ENCODE measurements around the gene MTOR.

The MTOR gene

DNA sequence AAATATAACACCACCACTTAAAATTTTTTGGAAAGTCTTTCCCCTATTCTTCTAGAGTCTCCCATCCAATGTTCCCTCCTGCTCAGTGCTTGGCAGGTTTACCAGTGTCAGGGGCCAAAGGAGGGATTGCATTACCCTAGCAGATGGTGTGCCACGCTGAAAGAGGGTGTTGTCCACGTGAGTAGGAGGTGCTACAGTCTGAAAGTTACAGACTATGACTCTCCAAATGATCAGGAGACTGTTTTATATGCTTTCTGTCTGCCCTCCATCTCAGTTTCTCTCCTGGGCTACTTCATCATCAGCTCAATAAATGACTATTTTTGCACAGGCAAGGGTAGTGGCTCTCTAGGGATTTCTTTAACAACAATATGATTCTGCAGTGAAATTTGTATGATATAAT is 104.5 kb downstream of the MTOR start:
- H3K9me3 ChIP-seq (ENCODE audit: control insufficient read depth in 1 of 2, low read length in 2 of 2), result no peaks in the 10 kb centered on the region
- H3K27ac ChIP-seq (ENCODE audit: low read length), result no peak overlapping the region
- peaks cover 0 to 14% of the 10 kb centered on the region in 2 donors for H3K4me1 ChIP-seq (ENCODE audit: control insufficient read depth in 1 of 2, insufficient read depth in 2 of 2, low read length in 2 of 2)
- H3K27me3 ChIP-seq (ENCODE audit: low read depth, low read length), result no peaks in the 10 kb centered on the region
- H3K4me3 ChIP-seq (ENCODE audit: low read depth in 1 of 2, low read length in 2 of 2), result no peak overlapping the region
- H3K36me3 ChIP-seq (ENCODE audit: control insufficient read depth in 1 of 2, insufficient read depth in 2 of 2, low read length in 2 of 2), result peaks cover 20 to 25% of the 10 kb centered on the region in 2 donors

DNA sequence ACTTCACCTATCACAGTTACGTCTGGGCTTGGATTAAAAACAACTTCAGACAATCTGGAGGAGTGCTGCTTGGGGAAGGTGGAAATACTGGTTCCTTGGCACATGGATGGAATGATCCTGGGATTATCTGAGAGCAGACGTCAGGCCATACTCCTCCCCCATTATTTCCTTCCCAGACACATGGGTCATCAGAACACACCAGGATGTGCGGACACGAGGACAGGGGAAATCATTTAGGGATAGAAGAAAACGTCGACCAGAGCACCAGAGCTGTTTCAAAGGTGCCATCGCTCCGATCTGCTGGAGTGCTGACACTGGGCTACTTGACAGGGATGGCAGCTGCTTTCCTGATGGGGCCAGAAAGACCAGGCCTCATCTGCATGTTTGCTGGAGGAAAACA is 105.0 kb downstream of the MTOR start:
- Histone ChIP-seq H3K4me1 (ENCODE audit: control insufficient read depth in 1 of 2, insufficient read depth in 2 of 2, low read length in 2 of 2) (peaks cover 0 to 16% of the 10 kb centered on the region in 2 donors), H3K27me3 (ENCODE audit: low read depth, low read length) (no peaks in the 10 kb centered on the region), H3K4me3 (ENCODE audit: low read depth in 1 of 2, low read length in 2 of 2) (no peak overlapping the region), H3K27ac (ENCODE audit: low read length) (no peak overlapping the region), H3K9me3 (ENCODE audit: control insufficient read depth in 1 of 2, low read length in 2 of 2) (no peaks in the 10 kb centered on the region), H3K36me3 (ENCODE audit: control insufficient read depth in 1 of 2, insufficient read depth in 2 of 2, low read length in 2 of 2) (peaks cover 20 to 27% of the 10 kb centered on the region in 2 donors)

DNA sequence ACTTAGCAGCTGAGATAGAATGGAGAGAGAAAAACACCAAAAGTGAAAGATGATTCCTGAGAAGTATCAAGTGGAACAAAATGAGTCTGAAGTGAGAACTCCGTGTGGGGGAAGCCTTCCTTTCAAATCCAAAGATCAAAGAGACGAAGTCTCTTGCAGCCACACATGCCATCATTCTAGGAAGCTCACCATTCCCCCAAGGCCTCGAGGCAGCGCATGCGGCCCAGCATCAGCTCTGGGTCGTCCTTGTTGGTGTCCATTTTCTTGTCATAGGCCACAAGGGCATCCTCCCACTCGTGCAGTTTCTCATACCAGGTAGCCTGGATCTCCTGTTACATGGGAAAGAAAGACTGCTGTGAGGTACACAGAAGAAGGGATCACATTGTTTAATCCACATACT is 105.4 kb downstream of the MTOR start:
- no peaks in the 10 kb centered on the region for H3K27me3 ChIP-seq (ENCODE audit: low read depth, low read length)
- peaks cover 0 to 20% of the 10 kb centered on the region in 2 donors for H3K4me1 ChIP-seq (ENCODE audit: control insufficient read depth in 1 of 2, insufficient read depth in 2 of 2, low read length in 2 of 2)
- H3K9me3 ChIP-seq (ENCODE audit: control insufficient read depth in 1 of 2, low read length in 2 of 2), result no peaks in the 10 kb centered on the region
- no peak overlapping the region for H3K4me3 ChIP-seq (ENCODE audit: low read depth in 1 of 2, low read length in 2 of 2)
- no peak overlapping the region for H3K27ac ChIP-seq (ENCODE audit: low read length)
- peaks cover 20 to 27% of the 10 kb centered on the region in 2 donors for H3K36me3 ChIP-seq (ENCODE audit: control insufficient read depth in 1 of 2, insufficient read depth in 2 of 2, low read length in 2 of 2)

DNA sequence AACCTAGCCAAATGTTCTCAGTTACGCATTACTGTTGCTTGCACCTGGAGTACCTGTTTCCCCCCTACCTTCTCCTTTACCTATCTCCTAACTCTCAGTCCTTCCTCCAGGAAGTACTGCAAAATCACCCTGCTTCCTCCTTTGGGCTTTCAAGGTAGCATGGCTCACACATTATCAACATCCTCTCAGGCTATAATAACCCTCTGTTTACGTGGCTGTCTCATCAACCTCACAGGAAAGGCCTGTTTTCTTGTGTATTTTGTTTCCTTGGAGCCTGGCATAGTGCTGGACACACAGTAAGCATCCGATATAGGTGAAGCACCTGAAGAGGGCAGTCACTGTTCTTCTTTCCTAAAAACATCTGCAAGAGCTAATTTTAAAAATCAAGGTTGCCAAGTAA is 105.9 kb downstream of the MTOR start:
- Histone ChIP-seq H3K36me3 (ENCODE audit: control insufficient read depth in 1 of 2, insufficient read depth in 2 of 2, low read length in 2 of 2) (peaks cover 20 to 27% of the 10 kb centered on the region in 2 donors), H3K4me3 (ENCODE audit: low read depth in 1 of 2, low read length in 2 of 2) (no peak overlapping the region), H3K27ac (ENCODE audit: low read length) (no peak overlapping the region), H3K4me1 (ENCODE audit: control insufficient read depth in 1 of 2, insufficient read depth in 2 of 2, low read length in 2 of 2) (peaks cover 0 to 25% of the 10 kb centered on the region in 2 donors), H3K27me3 (ENCODE audit: low read depth, low read length) (no peaks in the 10 kb centered on the region), H3K9me3 (ENCODE audit: control insufficient read depth in 1 of 2, low read length in 2 of 2) (no peaks in the 10 kb centered on the region)

DNA sequence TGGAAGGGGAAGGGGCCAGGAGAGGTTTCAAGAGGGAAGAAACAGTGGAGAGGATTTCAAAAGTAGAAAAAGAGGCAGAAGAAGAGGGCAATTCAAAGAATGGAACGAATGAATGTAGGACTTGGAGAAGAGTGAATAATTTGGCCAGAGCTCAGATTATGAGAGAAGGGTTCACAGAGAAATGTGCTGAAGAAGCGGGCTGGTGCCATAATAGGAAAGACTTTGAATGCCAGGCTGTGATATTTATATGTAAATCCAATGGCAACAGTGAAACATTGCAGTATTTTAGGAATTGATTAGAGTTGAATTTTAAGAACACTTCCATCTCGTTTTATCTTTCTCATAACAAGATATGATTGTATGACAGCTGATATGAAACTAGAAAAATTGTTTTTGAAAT is 109.2 kb downstream of the MTOR start:
- H3K36me3 ChIP-seq (ENCODE audit: control insufficient read depth in 1 of 2, insufficient read depth in 2 of 2, low read length in 2 of 2), result peaks cover 37 to 39% of the 10 kb centered on the region in 2 donors
- peaks cover 0 to 28% of the 10 kb centered on the region in 2 donors for H3K4me1 ChIP-seq (ENCODE audit: control insufficient read depth in 1 of 2, insufficient read depth in 2 of 2, low read length in 2 of 2)
- no peaks in the 10 kb centered on the region for H3K9me3 ChIP-seq (ENCODE audit: control insufficient read depth in 1 of 2, low read length in 2 of 2)
- H3K27ac ChIP-seq (ENCODE audit: low read length), result no peak overlapping the region
- no peaks in the 10 kb centered on the region for H3K27me3 ChIP-seq (ENCODE audit: low read depth, low read length)
- H3K4me3 ChIP-seq (ENCODE audit: low read depth in 1 of 2, low read length in 2 of 2), result no peak overlapping the region

DNA sequence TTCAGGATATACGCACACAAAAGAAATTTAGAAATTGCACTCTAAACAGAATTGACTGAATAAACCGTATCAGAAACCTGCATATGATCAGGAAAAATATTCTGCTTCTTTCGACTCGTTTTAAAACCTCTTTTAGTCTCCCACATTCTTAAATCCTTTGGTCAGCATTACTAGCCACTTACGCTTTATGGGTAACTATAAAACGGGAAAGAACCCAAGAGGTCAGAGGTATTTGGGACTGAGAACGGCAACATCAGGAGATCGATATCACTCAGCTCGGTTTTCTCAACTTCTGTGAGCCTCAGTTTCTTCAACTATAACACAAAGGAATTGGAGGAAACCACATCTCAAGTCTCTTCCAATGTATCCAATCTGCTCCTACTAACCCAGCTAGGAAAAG is 109.6 kb downstream of the MTOR start:
- H3K9me3 ChIP-seq (ENCODE audit: control insufficient read depth in 1 of 2, low read length in 2 of 2), result no peaks in the 10 kb centered on the region
- H3K36me3 ChIP-seq (ENCODE audit: control insufficient read depth in 1 of 2, insufficient read depth in 2 of 2, low read length in 2 of 2), result peaks cover 41 to 43% of the 10 kb centered on the region in 2 donors
- no peak overlapping the region for H3K4me3 ChIP-seq (ENCODE audit: low read depth in 1 of 2, low read length in 2 of 2)
- no peaks in the 10 kb centered on the region for H3K27me3 ChIP-seq (ENCODE audit: low read depth, low read length)
- peaks cover 0 to 24% of the 10 kb centered on the region in 2 donors for H3K4me1 ChIP-seq (ENCODE audit: control insufficient read depth in 1 of 2, insufficient read depth in 2 of 2, low read length in 2 of 2)
- no peak overlapping the region for H3K27ac ChIP-seq (ENCODE audit: low read length)

DNA sequence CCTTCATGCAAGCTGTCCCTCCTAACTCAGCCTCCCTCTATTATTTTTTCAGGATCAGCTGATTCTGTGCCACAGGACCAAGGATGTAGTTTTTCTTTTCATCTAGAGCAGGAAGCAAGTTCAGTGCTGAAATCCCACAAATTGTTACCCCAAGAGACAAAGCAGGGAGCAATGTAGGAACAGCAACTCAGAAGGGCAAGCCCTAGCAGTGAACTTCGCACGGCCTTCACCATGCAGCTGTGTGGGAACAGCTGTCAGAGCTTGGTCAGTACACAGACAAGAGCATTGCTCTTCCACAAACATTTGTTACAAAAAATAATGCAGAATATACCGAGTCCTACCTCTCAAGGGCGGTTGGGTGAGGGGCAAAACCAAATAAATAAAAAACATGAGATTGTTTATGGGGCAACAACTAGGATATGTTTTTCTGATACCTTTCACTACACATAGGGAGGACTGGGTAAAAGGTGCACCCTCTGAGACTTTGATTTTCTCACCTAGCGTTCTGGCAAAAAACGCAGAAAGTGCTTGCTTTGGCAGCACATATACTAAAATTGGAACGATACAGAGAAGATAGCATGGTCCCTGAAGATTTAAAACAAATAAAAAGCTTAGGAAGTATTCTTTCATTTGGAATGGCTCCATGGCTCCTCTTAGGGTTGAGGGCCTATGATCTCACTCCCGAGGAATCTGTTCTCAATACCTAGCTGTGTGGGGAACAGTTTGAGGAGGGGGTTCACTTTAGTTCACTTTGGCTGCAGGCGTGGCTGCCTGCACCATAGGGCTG is 110.3 kb downstream of the MTOR start:
- Histone ChIP-seq H3K9me3 (ENCODE audit: control insufficient read depth in 1 of 2, low read length in 2 of 2) (no peaks in the 10 kb centered on the region), H3K27ac (ENCODE audit: low read length) (no peak overlapping the region), H3K36me3 (ENCODE audit: control insufficient read depth in 1 of 2, insufficient read depth in 2 of 2, low read length in 2 of 2) (peaks cover 45 to 47% of the 10 kb centered on the region in 2 donors), H3K27me3 (ENCODE audit: low read depth, low read length) (no peaks in the 10 kb centered on the region), H3K4me1 (ENCODE audit: control insufficient read depth in 1 of 2, insufficient read depth in 2 of 2, low read length in 2 of 2) (peaks cover 0 to 23% of the 10 kb centered on the region in 2 donors), H3K4me3 (ENCODE audit: low read depth in 1 of 2, low read length in 2 of 2) (no peak overlapping the region)

DNA sequence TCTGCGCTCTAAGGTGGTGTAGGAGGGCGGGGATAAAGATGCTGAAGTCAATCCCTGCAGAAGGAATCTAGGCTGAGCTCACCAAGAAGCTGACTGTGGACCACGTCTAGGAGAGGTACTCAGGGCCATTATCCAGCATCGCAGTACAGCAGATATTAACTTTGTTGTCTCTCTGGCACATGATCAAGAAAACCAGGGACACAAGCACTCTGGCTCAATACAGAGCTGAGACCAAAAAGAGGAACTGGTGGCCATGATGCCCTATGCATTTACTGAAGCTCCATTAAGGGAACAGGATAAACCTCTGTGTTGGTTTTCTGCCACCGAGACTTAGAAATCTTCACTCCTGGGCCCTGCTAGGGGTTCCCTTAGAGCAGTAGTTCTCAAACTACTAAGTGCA is 111.2 kb downstream of the MTOR start:
- Histone ChIP-seq H3K4me3 (ENCODE audit: low read depth in 1 of 2, low read length in 2 of 2) (no peak overlapping the region), H3K9me3 (ENCODE audit: control insufficient read depth in 1 of 2, low read length in 2 of 2) (no peaks in the 10 kb centered on the region), H3K36me3 (ENCODE audit: control insufficient read depth in 1 of 2, insufficient read depth in 2 of 2, low read length in 2 of 2) (peaks cover 45 to 48% of the 10 kb centered on the region in 2 donors), H3K27ac (ENCODE audit: low read length) (no peak overlapping the region), H3K27me3 (ENCODE audit: low read depth, low read length) (no peaks in the 10 kb centered on the region), H3K4me1 (ENCODE audit: control insufficient read depth in 1 of 2, insufficient read depth in 2 of 2, low read length in 2 of 2) (peaks cover 0 to 23% of the 10 kb centered on the region in 2 donors)

DNA sequence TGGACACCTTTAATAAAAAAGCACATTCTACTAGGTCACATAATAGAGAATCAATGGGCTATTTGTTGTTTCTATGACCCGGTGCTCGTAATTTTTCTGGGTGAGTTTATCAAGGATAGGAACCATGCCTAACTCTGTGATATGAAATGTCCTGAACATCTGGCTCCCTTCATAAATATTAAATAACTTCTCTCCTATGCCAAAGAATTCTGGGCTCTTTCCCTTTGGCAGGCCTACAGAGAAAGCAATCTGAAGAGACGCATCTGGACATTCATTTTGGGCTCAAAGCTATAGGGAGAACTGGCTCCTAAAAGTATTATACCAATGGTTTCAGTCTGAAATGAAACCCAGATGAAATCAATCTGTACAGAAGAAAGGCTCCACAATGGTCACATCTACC is 112.0 kb downstream of the MTOR start:
- H3K27ac ChIP-seq (ENCODE audit: low read length), result no peak overlapping the region

DNA sequence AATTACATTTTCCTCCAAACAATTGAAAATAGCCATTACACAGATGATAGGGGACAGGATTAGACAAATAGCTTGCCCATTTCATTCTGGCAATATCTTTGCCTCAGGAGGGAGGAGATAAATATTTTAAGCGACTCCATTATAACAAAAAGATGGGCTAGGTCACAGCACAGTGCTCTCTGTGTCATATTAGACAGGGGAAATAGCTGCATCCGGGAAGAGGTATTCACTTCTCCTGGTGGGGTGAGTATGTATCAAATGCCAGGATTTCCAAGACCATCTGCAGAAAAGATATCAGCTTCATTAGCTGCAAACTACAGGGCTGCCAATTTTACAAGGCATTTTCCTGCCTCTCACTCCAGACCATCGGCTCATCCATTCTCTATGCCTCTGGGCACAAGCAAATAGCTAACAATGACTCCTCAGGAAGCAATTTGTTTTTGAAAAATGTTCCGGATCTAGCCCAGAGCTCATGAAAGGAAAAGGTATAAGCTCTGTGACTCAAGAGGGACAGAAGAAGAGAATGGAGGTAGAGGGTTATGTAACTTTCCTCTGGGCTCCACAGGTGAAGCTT is 115.1 kb downstream of the MTOR start:
- Histone ChIP-seq H3K36me3 (ENCODE audit: control insufficient read depth in 1 of 2, insufficient read depth in 2 of 2, low read length in 2 of 2) (peaks cover 56 to 67% of the 10 kb centered on the region in 2 donors), H3K27ac (ENCODE audit: low read length) (no peak overlapping the region), H3K9me3 (ENCODE audit: control insufficient read depth in 1 of 2, low read length in 2 of 2) (no peaks in the 10 kb centered on the region), H3K4me1 (ENCODE audit: control insufficient read depth in 1 of 2, insufficient read depth in 2 of 2, low read length in 2 of 2) (peaks cover 0 to 26% of the 10 kb centered on the region in 2 donors), H3K27me3 (ENCODE audit: low read depth, low read length) (no peaks in the 10 kb centered on the region), H3K4me3 (ENCODE audit: low read depth in 1 of 2, low read length in 2 of 2) (no peak overlapping the region)

More for the DNA sequence above, 112.0 kb downstream of the MTOR start:
- Histone ChIP-seq H3K27me3 (ENCODE audit: low read depth, low read length) (no peaks in the 10 kb centered on the region), H3K4me1 (ENCODE audit: control insufficient read depth in 1 of 2, insufficient read depth in 2 of 2, low read length in 2 of 2) (peaks cover 0 to 23% of the 10 kb centered on the region in 2 donors), H3K36me3 (ENCODE audit: control insufficient read depth in 1 of 2, insufficient read depth in 2 of 2, low read length in 2 of 2) (peaks cover 41 to 51% of the 10 kb centered on the region in 2 donors), H3K4me3 (ENCODE audit: low read depth in 1 of 2, low read length in 2 of 2) (no peak overlapping the region), H3K9me3 (ENCODE audit: control insufficient read depth in 1 of 2, low read length in 2 of 2) (no peaks in the 10 kb centered on the region)

DNA sequence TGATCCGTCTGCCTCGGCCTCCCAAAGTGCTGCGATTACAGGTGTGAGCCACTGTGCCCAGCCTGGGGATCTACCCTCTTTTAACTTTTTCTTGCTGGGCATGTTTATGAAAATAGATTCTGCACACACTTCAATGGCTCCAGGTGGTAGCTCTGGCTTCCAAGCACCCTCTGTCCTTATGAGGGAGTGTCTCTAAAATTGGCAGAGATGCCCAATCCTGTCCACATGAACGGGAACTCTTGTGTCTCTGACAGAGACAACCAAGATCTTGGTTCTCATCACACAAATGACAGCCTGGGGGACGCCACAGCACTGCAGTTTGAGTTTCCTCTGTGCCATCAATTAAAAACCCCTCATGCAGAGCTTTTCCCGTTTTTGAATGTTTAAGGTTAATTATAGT is 116.6 kb downstream of the MTOR start:
- no peak overlapping the region for H3K27ac ChIP-seq (ENCODE audit: low read length)
- no peaks in the 10 kb centered on the region for H3K27me3 ChIP-seq (ENCODE audit: low read depth, low read length)
- no peak overlapping the region for H3K4me3 ChIP-seq (ENCODE audit: low read depth in 1 of 2, low read length in 2 of 2)
- no peaks in the 10 kb centered on the region for H3K9me3 ChIP-seq (ENCODE audit: control insufficient read depth in 1 of 2, low read length in 2 of 2)
- peaks cover 56 to 67% of the 10 kb centered on the region in 2 donors for H3K36me3 ChIP-seq (ENCODE audit: control insufficient read depth in 1 of 2, insufficient read depth in 2 of 2, low read length in 2 of 2)
- peaks cover 0 to 13% of the 10 kb centered on the region in 2 donors for H3K4me1 ChIP-seq (ENCODE audit: control insufficient read depth in 1 of 2, insufficient read depth in 2 of 2, low read length in 2 of 2)
